ENCODE results near the gene AGER. TPM values are rescaled to one million over a fixed set of nuclear protein-coding genes. Genes with fewer than 3 reads are reported as not detected.

The AGER gene
- 5.0 and 13.5 TPM in 2 replicates for total RNA-seq
- polyA plus RNA-seq, result 4.8 and 9.8 TPM in 2 replicates

GRCh38 chr6:32184084-32184640 lies at the start of gene AGER:
AGER (minus strand) TSS chr6:32184253; CDS start chr6:32184222, 31 bp downstream.
- TF ChIP-seq, protein P1, sequence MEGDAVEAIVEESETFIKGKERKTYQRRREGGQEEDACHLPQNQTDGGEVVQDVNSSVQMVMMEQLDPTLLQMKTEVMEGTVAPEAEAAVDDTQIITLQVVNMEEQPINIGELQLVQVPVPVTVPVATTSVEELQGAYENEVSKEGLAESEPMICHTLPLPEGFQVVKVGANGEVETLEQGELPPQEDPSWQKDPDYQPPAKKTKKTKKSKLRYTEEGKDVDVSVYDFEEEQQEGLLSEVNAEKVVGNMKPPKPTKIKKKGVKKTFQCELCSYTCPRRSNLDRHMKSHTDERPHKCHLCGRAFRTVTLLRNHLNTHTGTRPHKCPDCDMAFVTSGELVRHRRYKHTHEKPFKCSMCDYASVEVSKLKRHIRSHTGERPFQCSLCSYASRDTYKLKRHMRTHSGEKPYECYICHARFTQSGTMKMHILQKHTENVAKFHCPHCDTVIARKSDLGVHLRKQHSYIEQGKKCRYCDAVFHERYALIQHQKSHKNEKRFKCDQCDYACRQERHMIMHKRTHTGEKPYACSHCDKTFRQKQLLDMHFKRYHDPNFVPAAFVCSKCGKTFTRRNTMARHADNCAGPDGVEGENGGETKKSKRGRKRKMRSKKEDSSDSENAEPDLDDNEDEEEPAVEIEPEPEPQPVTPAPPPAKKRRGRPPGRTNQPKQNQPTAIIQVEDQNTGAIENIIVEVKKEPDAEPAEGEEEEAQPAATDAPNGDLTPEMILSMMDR (IDR thresholded peaks at IDR 0.05; ENCODE audit: low read depth, low read length), result no peak
- peaks cover 15% of the 10 kb centered on the region for H3K36me3 ChIP-seq
- no peak within 1 kb of the TSS for H3K4me3 ChIP-seq
- no peak for DNase-seq (ENCODE audit: low read depth in 1 of 2, low spot score in 1 of 2)
- H3K9me3 ChIP-seq (ENCODE audit: low read depth), result no peaks in the 10 kb centered on the region
- peaks cover 8% of the 10 kb centered on the region for H3K4me1 ChIP-seq (ENCODE audit: low read depth)
- H3K27ac ChIP-seq, result peak within 1 kb of the TSS; percentile 71
- no peaks in the 10 kb centered on the region for H3K27me3 ChIP-seq

- no peak overlapping the region for H3K27ac ChIP-seq
- no peaks in the 10 kb centered on the region for H3K27me3 ChIP-seq
- no peaks in the 10 kb centered on the region for H3K36me3 ChIP-seq
- no peaks in the 10 kb centered on the region for H3K4me1 ChIP-seq (ENCODE audit: low read depth)
- TF ChIP-seq, protein P1 (IDR thresholded peaks at IDR 0.05; ENCODE audit: low read depth, low read length), result no peak
- no peak overlapping the region for H3K4me3 ChIP-seq
- no peaks in the 10 kb centered on the region for H3K9me3 ChIP-seq (ENCODE audit: low read depth)
- no peak for DNase-seq (ENCODE audit: low read depth in 1 of 2, low spot score in 1 of 2)
These were observed 42.4 kb upstream of the AGER start for GRCh38 chr6:32226434-32226833.

- no peak for DNase-seq (ENCODE audit: low read depth in 1 of 2, low spot score in 1 of 2)
- H3K27me3 ChIP-seq, result no peaks in the 10 kb centered on the region
- H3K27ac ChIP-seq, result no peak overlapping the region
- H3K4me1 ChIP-seq (ENCODE audit: low read depth), result no peaks in the 10 kb centered on the region
- H3K9me3 ChIP-seq (ENCODE audit: low read depth), result no peaks in the 10 kb centered on the region
- H3K36me3 ChIP-seq, result no peaks in the 10 kb centered on the region
- TF ChIP-seq, protein P1 (IDR thresholded peaks at IDR 0.05; ENCODE audit: low read depth, low read length), result no peak
- H3K4me3 ChIP-seq, result no peak overlapping the region
These were observed 40.6 kb upstream of the AGER start for GRCh38 chr6:32224696-32225095.

DNA sequence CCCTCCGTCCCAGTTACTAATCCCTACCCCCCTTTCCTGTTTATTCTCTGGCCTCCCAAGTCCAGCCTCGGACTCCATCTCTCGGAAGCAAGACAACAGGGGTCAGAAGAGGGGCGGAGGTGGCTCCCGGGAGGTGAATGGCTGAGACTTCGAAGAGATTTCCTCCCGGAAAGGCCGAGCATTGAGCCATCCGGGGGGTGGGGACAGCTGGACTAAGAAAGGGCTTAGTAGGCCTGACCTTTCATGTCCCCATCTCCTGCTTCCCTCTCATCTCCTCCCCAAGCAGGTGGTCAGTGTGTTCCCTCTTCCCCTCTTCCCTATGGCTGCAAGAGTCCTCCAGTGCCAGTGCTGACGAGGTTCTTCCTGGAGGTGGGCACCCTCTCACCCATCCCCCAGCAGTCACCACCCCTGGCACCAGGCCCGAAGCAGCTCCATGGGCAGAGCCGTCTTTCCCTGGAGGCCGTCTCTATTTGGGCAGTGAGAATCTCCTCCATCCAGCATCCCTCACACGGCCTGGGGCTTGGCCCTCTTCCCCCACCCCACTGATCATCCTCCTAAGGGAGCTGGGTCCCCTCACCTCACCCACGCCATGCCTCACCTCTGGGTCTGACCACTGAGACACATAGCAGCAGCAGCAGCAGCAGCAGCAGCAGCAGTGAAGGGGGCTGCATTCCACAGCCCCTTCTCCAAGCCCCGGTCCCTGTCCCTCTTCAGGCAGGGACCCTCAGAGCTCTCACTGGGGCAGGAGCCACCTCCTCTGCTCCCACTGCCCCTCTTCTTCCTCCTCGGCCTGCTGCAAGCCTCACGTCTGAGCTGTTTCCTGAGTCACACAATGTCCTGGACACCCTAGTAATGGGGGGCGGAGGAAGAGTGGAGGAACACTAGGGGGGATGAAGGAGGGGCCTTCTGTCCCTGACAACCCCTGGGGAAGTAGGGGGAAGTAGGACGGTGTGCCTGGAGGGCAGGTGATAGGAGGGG lies 39.5 kb upstream of the AGER start, which contains the start of gene NOTCH4:
Gene NOTCH4 (minus strand): TSS at position 810 of the 978 bp plus-strand sequence. CDS start 139 bp downstream, at position 671.
- Histone ChIP-seq H3K4me3 (no peak within 1 kb of the TSS), H3K36me3 (no peaks in the 10 kb centered on the region), H3K4me1 (ENCODE audit: low read depth) (no peaks in the 10 kb centered on the region), H3K9me3 (ENCODE audit: low read depth) (no peaks in the 10 kb centered on the region), H3K27ac (no peak within 1 kb of the TSS), H3K27me3 (no peaks in the 10 kb centered on the region)
- DNase-seq (ENCODE audit: low read depth in 1 of 2, low spot score in 1 of 2), result no peak
- TF ChIP-seq, protein P1 (IDR thresholded peaks at IDR 0.05; ENCODE audit: low read depth, low read length), result no peak

DNA sequence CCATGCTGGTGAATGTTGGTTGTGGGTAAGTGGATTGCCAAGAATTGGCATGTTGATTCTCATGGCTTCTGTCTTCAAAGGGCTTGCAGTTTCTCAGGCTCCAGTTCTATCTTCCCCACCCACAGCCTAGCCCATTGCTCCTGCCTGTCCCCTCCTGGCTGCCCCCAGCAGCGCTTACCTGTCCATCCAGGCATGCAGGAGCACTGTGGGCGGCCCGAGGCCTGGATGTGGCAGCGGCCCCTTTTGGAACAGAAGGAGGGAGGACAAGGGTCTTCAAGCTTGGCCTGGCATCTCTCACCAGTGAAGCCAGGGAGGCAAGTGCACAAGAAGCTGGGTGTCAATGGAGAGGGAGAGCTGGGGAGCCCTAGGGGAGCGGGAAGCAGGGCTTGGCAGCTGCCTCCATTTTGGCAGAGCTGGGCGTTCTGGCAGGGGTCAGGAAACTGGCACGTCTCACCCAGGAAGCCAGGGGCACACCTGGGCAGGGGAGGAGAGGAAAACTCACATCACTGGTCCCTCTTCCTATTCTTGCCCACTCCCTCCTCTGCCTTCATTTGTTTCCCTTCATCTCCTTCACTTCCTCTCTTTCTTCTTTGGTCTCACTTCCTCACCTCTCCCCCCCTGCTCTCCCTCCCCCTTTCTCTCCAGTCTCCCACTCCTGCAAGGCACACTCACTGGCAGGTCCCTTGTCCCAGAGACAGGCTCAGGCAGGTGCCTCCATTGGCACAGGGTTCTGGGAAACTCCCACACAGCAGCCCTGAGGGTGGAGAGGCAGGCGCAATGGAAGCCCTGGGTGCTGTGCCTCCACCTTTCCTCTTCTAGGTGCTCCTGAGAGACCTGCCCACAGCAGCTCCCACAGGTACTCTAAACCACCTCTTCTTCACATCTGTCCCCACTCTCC lies 38.5 kb upstream of the AGER start:
- no peaks in the 10 kb centered on the region for H3K4me1 ChIP-seq (ENCODE audit: low read depth)
- TF ChIP-seq, protein P1 (IDR thresholded peaks at IDR 0.05; ENCODE audit: low read depth, low read length), result no peak

More for the DNA sequence above, 38.5 kb upstream of the AGER start:
- Histone ChIP-seq H3K27me3 (no peaks in the 10 kb centered on the region), H3K4me3 (no peak overlapping the region), H3K36me3 (no peaks in the 10 kb centered on the region), H3K9me3 (ENCODE audit: low read depth) (no peaks in the 10 kb centered on the region), H3K27ac (no peak overlapping the region)
- no peak for DNase-seq (ENCODE audit: low read depth in 1 of 2, low spot score in 1 of 2)

Measured in cardiac muscle cell (in vitro differentiated cells and primary cell).